ENCODE data around the gene ADGRA1.

Gene ADGRA1

DNA sequence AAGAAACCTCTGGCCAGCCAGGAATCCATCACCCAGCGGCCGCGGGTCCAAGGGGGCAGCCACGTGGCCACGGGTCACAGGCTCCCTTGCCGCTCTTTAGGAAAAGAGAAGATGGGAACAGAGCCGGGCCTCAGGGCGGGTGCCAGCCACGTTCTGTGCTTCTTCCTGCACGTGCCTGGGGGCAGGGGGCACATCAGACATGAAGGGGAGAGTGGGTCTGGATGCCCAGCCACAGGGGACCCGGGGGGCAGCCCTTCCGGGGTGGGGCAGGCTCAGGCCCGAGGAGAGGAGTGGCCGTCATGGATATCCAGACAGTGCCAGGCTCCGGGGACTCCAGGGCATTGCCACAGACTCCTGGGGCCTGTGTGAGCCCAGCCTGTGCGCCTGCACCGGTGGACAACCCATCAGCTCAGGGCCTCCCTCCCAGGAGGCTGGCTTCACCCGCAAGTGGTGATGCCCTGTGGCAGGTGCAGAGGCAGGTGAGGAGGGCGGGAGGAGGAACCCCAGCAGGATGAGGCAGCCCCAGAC, 31.0 kb upstream of the ADGRA1 start:
- no peak for DNase-seq

DNA sequence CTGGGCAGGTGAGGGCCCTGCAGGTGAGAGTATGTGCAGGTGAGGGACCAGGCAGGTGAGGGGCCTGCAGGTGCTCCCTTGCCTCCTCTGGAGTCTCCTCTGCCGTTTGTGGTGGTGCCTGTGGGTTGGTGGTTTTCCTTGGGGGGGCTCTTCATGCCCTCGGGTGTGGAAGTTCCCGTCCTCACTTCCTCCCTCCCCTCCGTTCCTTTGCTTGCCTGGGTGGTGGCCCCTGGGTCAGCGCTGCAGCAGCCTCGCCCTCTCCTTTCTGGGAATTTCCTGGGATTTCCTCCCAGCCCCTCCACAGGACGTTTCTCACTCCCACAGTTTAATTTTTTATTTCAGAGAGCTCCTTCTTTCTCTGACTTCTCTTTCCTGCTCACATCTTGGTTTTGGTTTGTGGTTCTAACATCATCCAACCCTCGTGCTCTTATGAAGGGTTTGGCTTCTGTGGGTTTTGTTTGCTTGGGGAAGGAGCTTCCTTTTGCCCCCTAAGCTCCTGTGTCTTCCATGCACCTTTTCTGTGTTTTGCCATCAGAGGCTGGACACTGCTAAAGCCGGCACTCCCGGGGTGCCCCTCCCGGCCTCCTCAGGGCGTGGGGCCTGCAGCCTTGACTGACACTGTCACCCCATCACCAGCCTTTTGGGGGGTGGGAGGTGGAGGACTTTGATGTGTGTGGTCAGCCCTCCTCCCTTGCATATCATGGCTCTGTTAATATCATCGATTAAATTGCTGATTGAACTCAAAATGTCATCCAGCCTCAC, 29.2 kb upstream of the ADGRA1 start:
- DNase-seq = no peak

DNA sequence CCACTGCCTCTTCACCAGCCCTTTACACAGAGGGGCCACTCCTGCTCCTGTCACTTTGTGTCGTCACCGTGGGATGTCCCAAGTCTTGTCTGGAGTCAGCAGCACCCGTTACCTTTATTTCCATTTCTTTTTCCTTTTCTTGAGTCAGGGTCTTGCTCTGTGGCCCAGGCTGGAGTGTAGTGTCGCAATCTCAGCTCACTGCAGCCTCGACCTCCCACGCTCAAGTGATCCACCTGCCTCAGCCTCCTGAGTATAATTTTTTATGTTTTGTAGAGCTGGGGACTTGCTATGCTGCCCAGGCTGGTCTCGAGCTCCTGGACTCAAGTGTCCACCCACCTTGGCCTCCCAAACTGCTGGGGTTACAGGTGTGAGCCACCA, 28.6 kb upstream of the ADGRA1 start:
- DNase-seq = no peak

DNA sequence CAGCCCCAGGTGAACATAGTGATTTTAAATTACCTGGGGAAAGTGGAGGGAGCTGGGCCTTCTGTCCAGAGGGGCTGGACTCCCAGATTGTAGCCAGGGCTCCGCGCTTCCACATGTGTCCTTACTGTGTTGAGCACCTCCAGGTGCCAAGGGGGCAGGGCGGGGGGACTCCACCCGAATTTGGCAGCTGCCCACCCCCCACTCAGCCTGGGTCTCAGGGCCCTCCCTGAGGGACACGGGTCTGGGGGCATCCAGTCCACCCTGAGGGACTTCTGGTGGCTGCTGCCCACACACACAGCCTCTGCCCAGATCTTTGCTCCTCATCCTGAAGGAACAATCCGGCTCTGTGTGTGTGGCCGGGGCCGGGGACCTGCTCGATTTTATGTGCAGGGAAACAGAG, 28.2 kb upstream of the ADGRA1 start:
- DNase-seq = no peak

DNA sequence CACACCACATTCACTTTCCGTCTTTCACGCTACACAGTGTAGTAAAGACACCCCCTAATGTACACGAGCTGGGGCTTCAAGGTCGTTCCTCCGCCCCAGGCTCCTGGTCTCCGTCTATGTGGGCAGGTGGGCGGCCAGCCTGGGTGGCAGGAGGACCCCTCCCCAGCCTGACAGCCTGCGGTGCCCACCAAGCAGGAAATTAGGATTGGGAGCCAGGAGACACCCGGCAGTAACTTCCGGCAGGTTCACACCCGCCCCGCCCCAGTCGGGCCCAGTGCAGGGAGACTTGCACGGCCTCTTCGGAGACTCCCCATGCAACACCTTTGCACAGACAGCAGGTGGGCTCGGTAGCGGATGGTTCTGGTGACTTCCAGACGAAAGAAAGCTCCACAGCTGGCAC, 27.7 kb upstream of the ADGRA1 start:
- no peak for DNase-seq

DNA sequence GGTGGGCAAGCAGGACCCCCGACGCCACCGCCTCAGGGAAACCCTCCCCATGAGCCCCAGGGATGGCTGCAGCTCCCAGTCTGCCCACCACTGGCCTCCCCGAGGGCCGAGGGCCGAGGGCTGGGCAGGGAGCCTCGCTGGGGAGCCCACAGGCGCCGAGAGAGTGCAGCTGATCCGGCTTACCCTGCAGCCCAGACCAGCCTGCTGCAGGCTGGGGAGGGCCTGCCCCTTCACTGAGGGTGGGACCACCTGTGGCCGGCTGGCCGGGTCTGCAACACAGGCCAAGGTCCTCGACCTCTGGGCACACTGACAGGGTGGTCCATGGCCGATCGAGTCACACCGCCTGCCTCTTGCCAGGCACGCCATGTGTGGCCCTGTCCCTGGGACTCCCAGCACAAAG, 27.3 kb upstream of the ADGRA1 start:
- no peak for DNase-seq

DNA sequence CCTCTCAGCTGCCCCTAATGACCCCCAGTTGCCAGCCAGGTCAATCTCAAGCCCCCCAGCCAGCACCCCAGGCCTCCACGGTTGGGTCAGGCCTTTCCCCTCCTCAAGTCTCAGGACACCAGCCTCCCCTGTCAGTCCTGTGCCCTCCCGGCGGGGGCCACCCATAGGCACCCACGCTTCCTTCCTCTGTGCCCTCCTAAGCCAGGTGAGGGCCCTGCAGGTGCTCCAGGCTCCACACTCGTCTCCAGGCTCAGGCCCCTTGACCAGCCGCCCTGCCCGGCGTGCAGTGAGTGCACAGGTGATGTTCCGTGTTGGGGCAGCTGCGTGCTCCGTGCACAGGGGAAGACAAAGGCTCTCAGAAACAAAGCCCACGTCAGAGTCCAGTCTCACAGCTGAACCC, 26.8 kb upstream of the ADGRA1 start:
- DNase-seq = no peak

DNA sequence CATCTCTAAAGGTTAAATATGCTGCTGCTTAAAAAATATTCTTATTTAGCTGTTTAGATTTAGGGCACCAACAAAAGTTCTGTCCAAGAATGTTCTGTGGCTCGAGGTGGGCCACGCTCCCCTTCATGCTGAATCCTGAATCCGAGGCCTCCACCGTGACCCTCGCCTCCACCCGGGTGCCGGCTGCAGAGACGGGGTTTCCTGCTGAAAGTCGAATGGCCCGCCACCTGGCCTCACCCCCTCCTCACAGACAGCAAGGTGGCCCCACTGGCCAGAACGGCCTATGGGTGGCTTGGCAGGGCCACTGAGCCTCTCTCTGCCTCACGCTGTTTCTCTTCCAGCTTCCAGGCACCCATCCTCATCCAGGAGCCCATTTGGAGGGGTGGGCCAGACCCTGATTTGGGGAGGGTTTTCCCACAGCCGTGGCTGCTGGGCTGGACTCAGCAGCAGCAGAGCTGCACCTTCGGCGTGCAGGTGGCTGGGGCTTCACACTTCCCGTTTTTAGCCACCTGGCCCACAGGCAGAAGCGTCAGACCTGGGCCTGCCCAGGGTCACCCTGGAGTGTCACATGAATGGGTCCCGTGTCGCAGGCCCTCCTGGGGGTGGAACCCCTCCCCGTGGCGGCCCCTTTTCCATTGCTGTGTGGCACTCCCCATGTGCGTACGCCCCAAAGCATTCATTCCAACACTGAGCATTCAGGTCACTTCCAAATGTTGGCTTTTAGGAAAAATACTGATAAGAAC, 26.3 kb upstream of the ADGRA1 start:
- no peak for DNase-seq

DNA sequence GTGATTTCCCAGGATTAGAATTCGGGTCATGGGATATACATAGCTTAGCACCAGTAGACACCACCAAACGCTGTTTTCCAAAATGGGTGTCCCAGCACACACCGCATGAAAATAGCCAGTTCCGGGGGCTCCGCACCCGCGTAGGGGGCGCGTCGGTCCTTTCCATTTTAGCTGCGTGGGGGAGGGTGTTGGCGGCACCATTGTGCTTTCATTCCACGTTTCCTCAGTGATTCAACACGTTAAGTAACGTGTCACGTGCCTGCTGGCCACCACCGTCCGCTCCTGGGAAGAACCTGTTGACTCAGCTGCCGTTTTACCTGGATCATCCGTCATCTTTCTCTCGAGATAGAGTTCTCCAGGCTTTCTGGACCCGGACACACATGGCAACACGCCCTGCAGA, 25.6 kb upstream of the ADGRA1 start:
- no peak for DNase-seq

DNA sequence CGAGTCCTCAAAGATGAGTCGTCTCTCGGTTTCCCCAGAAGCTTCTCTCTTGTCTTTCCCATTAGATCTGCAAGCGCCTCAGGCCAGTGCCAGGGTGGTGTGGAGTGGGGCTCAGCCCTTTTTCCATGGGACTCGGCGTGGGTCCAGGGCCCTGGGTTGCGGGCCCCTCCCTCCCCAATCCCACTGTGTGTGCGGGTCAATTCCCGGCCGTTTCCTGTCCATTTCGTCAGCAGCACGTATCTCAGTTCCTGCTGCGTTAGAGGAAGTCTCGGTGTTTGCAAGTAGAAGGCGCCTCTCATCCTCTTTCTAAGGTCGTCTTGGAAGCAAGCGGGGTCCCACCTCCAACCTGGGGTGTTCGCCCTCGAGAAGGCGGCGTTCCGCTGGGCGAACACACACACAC, 25.1 kb upstream of the ADGRA1 start:
- no peak for DNase-seq

DNA sequence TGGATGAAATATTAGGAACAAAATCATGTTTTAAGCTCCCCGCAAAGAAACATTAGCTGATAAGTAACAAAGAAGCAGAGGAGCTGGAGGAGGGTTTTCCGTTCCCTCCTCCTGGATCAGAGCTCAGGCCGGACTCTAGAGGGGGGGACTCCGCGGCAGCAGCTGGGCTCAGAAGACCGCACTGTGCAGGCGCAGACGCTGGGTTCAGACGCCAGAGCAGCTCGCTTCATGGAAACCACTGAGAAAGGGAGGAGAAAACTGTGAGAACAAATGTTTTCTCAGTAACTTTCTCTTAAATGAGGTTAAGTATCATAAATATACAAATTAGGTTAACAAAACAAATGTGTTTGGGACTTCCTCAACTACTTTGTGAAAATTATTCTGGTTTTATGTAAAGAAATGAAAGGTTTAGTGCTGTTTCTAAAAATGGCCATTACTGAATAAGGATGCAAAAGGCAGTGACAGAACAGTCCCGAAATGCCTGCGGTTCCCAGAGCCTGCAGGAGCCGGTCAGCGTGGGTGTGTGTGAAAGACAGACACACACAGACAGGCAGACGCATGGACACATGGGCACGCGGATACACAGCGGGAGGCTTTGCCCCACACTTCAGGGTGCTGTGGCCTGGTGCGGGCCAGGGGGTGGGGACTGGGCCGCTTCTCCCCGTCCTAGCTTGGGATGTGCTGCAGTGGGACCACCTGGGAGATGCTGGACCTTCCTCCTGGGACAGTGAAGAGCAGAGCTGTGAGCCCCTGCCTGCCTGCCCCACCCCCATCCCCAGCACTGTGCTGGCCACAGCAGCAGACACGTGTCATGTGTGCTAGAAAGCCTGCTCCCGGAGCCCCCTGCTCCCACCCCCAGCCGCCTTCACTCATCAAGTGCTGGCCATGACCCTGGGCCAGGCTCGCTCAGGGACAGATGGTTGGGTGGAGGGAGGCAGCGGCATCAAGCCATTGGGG, 20.3 kb upstream of the ADGRA1 start:
- no peak for DNase-seq

DNA sequence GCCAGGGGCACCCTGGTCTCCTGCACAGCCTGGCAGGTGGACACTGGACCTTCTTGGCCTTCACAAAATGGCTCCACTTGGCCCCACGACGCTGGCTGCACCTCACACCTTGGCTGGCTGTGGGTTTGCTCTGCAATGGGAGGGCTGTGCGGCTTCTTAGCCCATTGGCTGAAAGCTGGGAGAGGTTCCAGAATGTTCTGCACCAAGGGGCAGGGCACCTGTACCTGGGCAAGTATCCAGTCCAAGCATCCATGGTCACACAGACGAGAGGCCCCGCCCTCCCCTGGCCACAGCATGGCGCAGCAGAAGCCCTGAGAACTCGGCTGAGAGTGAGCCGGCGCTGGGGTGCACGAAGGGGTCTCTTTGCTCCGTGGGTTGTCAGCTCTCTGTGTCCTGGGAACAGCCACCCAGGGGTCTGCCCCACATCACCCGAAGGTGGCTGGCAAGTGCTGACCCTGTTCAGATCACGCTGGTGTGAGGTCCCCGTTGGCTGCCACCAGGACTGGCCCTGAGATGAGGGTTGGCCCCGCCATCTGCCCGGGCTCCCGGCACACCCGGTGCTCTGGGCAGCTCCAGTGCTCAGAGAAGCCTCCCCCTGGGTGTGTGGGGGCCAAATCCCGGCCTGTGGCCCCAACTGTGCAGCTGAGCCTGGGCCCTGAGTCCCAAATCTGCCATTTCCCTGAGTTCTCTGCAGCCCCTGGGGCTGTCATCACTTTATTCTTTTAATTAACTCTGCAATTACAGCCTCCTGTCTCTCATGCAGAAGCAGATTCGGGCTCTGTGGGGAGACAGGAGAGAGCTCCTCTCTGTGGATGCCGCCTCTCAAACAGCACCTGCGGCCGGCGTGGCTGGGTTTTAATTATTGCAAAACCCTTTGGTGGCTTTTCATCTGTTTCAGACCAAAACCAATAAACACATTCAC, 19.4 kb upstream of the ADGRA1 start:
- no peak for DNase-seq

DNA sequence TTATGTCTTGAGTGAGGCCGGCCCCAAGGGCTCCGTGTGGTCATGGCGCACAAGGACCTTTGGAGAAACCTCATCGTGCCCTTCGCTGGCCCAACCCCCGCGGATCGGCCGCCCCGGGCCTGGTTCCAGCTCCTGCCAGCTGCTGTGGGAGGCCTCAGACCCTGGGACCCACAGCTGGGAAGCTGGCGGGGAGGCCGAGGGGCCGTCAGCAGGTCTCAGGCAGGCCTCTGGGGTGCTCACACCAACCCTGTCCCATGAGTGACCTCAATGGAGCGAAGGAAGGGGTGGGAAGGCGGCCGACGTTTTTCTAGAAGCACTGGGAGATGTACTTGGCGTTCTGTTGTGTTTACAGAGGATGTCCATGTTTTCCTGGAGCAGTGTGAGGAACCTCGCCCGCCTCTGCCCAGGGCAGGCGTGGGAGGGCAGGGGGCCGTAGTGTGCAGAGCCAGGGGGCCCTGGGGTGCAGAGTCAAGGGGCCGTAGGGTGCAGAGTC, 18.6 kb upstream of the ADGRA1 start:
- DNase-seq = no peak

DNA sequence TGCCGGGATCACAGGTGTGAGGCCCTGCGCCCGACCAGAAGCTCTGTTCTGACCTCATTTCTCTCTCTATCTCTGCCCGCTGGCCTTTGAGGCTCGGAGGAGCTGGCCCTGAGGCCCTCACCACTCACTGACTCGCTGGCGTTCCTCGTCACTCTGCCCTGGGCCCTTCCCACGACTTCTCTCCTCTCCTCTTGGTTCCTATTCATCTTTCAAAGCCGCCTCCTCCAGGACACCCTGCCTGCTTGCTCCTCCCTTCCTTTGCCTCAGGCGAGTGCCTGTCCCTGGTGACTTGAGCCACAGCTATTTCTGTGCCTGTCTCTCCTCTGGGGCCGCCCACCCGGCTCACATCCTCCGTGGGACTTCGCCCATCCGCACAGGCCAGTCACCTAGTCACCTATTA, 17.3 kb upstream of the ADGRA1 start:
- no peak for DNase-seq

DNA sequence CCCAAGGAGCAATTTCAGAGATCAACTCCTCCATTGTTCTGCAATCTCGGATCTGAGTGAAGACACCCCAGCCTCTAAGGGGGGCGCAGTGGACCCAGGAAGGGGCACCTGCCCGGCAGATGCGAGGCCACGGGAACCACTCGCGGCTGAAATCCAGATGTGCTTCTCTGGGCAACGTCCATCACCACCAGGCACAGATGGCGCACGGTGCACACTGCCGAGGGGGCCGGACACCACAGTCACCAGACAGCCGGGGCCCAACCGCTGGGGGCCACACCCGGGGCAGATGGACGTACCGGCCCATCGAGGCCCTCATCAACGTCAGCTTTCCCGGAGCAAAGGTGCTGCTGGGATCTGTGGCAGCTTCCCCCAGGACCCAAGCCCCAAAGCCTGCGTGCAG, 16.9 kb upstream of the ADGRA1 start:
- no peak for DNase-seq

DNA sequence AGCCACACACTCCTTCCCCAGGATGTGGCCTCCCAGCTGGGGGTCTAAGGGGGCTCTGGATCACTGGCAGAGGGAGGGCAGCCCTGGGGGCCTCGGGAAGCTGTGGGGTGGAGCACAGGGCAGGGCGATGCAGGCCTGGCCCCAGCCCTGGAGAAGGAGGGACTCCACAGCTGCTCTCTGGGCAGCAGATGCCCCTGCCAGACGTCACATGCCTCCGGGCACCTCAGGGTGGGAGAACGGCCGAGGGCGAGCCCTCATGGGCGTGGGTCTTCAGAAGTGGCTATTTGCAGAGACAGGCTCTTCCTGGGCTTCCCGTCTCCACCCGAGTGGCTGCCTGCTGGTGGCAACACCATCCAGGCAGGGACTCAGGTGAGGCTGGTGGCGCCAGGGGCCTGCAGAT, 16.0 kb upstream of the ADGRA1 start:
- DNase-seq = no peak

DNA sequence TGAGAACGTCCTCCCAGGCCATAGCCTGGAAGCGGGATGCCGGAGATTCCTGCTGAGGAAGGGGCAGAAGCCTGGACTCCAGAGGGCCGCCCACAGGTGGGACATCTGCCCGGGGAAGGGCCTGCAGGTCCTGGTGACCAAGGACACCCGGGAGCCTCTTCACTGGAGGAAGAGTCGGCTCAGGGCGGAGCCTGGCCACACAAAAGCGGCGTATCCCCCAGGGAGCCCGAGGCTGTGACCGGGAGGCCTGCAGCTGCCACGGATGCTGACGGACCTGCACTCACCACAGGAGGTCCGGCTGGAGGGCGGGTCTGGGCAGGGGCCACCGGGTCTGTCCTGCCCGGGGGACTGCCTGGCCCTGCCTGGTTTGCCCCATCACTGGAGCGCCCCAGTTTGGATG, 15.5 kb upstream of the ADGRA1 start:
- no peak for DNase-seq

DNA sequence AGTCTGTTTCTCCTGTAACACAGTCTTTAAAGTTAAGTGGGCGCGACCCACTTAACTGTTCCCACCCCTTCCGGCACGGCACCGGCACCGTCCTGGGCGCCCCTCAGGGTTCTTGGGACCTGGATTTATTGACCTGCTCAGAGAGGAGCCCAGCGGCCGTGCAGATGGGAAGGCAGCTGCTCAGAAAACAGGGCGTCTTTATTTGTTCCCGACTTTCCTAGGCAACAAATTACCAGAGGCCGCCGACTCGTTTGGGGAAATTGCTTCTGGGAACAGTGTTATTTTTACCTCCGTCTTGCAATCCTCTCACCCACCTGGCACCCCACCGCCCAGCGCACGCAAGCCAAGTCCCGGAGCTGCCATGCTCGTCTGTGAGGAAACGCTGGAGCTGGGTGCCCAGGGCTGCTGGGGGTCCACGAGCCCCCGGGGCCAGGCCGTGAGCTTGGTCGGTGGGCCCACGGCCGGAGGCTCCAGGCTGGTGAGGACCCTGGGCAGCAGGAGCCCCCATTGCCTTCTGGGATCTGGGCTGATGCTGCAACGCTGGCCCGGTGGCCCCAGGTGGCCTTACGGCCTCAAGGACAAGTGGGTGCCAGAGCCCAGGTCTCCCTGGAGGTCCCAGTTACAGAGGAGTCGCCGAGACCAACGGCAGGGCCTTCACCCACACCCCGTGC, 14.9 kb upstream of the ADGRA1 start:
- DNase-seq = no peak

DNA sequence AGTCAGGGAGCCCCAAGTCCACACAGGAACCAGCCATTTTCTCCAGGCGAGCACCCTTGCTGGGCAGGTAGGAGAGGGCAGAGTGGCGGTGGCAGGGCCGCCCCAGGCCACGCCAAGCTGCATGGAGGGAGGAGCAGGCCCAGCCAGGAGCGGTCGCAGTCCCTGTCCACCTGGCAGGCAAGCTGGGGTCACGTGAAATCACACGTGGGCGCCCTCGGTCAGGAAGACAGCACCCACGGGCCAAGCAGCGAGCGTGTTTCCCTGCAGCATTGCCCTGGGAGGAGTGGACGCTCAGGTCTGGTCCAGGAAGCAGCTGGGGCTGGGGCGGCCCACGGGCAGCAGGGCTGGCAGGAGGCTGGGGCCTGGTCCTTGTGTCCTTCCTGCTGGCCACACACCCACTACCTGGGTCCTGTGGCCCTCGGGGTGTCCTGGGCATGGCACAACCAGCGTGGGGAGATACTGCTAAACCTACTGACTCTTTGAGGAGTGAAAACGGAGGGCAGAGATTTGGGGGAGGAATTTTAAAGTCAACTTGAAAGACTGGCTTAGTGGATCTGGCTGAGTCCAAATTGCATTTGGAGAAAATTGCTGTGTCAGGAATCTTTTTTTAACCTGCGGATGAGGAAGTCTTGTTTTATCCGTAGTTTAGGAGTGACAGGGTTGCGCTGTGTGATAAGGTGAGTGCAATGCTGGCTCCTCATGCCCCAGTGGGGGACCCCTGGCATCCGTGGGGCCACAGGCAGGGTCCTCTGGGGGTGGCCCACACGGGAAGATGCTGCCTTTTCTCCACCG, 12.2 kb upstream of the ADGRA1 start:
- DNase-seq = no peak

DNA sequence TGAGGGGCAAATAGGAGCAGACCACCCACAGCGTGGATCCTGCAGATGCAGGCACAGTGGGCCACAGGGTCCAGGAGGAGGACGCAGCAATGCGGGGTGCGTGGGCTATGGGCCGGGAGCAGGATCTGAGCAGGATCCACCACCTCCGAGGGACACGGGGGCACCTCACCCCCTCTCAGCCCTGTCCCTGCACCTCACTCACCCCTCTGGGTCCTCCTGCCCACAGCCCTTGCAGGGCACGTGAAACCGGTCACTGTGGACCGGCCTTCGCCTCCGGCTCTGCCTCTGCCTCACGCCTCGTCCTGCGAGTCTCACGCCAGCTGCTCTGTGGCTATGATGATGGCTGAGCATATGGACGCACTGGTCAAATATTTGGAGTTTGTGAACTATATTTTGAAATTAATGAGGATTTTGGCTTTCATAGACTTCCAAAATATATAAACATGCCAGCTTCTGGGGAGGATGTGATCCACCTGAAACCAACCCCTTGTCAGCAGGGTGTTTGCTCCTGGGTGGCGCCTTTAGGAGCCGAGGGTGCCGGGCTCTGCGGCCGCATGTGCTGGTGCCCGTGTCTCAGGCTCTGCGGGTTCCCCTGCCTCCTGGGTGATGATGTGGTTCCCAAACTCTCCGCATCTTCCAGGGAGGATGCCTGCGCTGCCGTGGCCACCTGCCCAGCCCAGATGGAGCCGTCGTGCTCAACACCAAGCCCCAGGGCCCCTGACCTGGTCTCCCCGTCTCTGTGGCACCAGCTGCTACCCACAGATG, 11.3 kb upstream of the ADGRA1 start:
- DNase-seq = no peak

All from T-helper 9 cell (primary cell).